ENCODE data around the gene ANKRD9.
"Not testable (repeated sequence)": the region's sequence is repeated elsewhere in the genome, so short reads cannot be mapped to it uniquely, and the experiment has no call there.

The ANKRD9 gene

GRCh38 chr14:102537981-102538601 lies 28.5 kb upstream of the ANKRD9 start:
- DNase-seq, result no peak

GRCh38 chr14:102532204-102532658 lies 22.7 kb upstream of the ANKRD9 start:
- DNase-seq, result no peak

- DNase-seq, result no peak
Observed at GRCh38 chr14:102530828-102531478, 21.4 kb upstream of the ANKRD9 start.

- DNase-seq, result no peak
Observed at GRCh38 chr14:102528431-102529170, 19.0 kb upstream of the ANKRD9 start.

- DNase-seq, result no peak
Observed at GRCh38 chr14:102525929-102526497, 16.4 kb upstream of the ANKRD9 start.

- DNase-seq, result no peak
Observed at GRCh38 chr14:102525219-102525928, 15.8 kb upstream of the ANKRD9 start.

- DNase-seq, result no peak
Observed at GRCh38 chr14:102524451-102525218, 15.1 kb upstream of the ANKRD9 start.

GRCh38 chr14:102523569-102524450 lies 14.2 kb upstream of the ANKRD9 start:
- DNase-seq, result no peak

- DNase-seq, result no peak
Observed at GRCh38 chr14:102523200-102523568, 13.6 kb upstream of the ANKRD9 start.

- not testable (repeated sequence) for DNase-seq
Observed at GRCh38 chr14:102519709-102520108, 10.1 kb upstream of the ANKRD9 start.

GRCh38 chr14:102518063-102518648 lies 8.6 kb upstream of the ANKRD9 start:
- DNase-seq, result no peak

- DNase-seq, result no peak
Observed at GRCh38 chr14:102517392-102518062, 8.0 kb upstream of the ANKRD9 start.

- DNase-seq, result no peak
Observed at GRCh38 chr14:102516531-102517391, 7.2 kb upstream of the ANKRD9 start.

GRCh38 chr14:102514987-102515733 lies 5.6 kb upstream of the ANKRD9 start:
- no peak for DNase-seq

GRCh38 chr14:102513899-102514772 lies 4.6 kb upstream of the ANKRD9 start:
- no peak for DNase-seq

- DNase-seq, result no peak
Observed at GRCh38 chr14:102512793-102513300, 3.3 kb upstream of the ANKRD9 start.

- no peak for DNase-seq
Observed at GRCh38 chr14:102511538-102511937, 2.0 kb upstream of the ANKRD9 start.
